Uterus (tissue), 4 donors: ENCODE data around the gene AFDN. TPM values are rescaled to one million over a fixed set of nuclear protein-coding genes. Genes with fewer than 3 reads are reported as not detected.

Experiments used
- DNase-seq, 2 donors: peaks; one replicate each; pipeline ENCODE4 v3.0.0-alpha.2; 2019 to 2020
- H3K27ac ChIP-seq, 2 donors: fragments of 200-600 bp; sonication (generic); 1 replicate in 1 of 2; 2 replicates in 1 of 2; pipeline ENCODE4 v1.5.1; 2016 to 2018
- H3K27me3 ChIP-seq, 2 donors: fragments of 200-600 bp; sonication (generic); one replicate each; pipeline ENCODE4 v1.5.1; 2018 to 2019; ENCODE audit warnings: control low read depth in 1 of 2
- H3K36me3 ChIP-seq, 2 donors: fragments of 200-600 bp; sonication (generic); one replicate each; pipeline ENCODE4 v1.5.1; 2019; ENCODE audit warnings: control low read depth in 1 of 2
- H3K4me1 ChIP-seq, 2 donors: fragments of 200-600 bp; sonication (generic); one replicate each; pipeline ENCODE4 v1.5.1; 2018 to 2019; ENCODE audit warnings: control low read depth in 1 of 2
- H3K4me3 ChIP-seq, 2 donors: fragments of 200-600 bp; sonication (generic); 1 replicate in 1 of 2; 2 replicates in 1 of 2; pipeline ENCODE4 v1.5.1; 2018 to 2019; ENCODE audit warnings: mild to moderate bottlenecking in 1 of 2
- H3K9me3 ChIP-seq, 2 donors: fragments of 200-600 bp; sonication (generic); one replicate each; pipeline ENCODE4 v1.5.1; 2019; ENCODE audit warnings: control low read depth in 1 of 2
- POLR2A ChIP-seq, 2 donors: fragments of 450-650 bp; IDR thresholded peaks; one replicate each; pipeline ENCODE4 v1.6.1; 2016; ENCODE audit warnings: antibody characterized with exemption in 2 of 2, mild to moderate bottlenecking in 1 of 2, moderate library complexity in 1 of 2
- intact Hi-C: fragments of 100-400 bp; cut with DNase I; formaldehyde crosslinking; loops from one replicate; pipeline ENCODE4 v1.15.1; 2023; ENCODE audit warnings: low total_unique reads
- total RNA-seq, 4 donors: library from RNA; depleted of rRNA in 3 of 4; stranded (reverse); fragments of >200 nt in 3 of 4; gene quantifications; one replicate each; pipeline versions ENCODE4 v1.1.0 to v1.2.4, GENCODE V29; 2014 to 2023
- TF ChIP-seq, protein P1 (sequence below), 4 experiments: fragments of 200-600 bp in 2 of 4; fragments of 450-650 bp in 2 of 4; sonication (generic) in 2 of 4; IDR thresholded peaks; one replicate each; pipeline ENCODE4 v1.5.1; 2016 to 2019; ENCODE audit warnings: antibody characterized with exemption in 4 of 4, mild to moderate bottlenecking in 2 of 4, moderate library complexity in 1 of 4
- donor health status: DM: yes; HTN: yes; CAD: no.

AFDN gene
- total RNA-seq, 4 donors from 2014 or later = 64.6 to 210 (median 120) TPM

DNA sequence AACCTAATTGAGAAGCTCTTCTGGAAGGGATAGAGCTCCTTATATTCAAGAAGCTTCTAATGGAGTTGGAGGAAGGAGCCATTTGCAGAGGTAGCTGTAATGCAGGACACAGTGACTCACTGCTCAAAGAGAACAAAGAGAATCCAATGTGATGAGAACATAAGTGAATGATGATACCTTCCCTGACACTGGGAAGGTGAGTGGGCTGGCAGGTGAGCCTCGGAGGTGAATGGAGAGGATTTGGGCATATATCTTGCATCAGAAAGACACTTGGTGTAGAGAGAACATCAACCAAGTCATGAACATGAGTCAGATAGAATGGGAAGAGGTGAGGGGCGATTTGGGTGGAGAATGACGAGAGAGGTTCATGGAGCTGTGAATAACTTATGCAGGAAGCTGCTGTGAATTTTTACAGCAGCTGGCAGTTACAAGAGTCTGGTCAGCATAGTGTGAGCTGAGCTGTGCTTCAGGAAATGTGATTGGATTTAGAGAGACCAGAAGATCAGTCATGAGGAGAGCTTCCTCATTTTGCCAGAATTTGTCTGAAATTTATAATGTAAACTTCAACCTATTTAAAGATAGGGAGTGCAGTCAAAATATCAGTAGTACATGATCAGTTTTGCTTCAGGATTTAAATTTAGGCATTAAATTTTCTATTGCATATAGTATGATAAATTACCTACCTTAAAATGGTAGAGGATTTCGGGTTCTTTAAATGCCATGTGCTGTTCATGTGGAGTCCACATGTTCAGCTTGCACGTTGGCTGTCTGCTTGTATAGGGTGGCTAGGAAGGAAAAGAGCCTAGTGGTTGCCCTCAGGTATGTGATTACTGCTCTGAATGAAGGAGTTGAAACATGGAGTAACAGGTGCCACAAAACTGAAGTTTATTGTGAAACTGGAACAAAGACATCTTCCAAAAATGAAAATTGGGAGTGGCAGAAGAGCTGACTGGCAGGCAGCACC, 111.5 kb downstream of the AFDN start:
- TF ChIP-seq POLR2A (IDR thresholded peaks at IDR 0.05) = no peak
- TF ChIP-seq, protein P1, sequence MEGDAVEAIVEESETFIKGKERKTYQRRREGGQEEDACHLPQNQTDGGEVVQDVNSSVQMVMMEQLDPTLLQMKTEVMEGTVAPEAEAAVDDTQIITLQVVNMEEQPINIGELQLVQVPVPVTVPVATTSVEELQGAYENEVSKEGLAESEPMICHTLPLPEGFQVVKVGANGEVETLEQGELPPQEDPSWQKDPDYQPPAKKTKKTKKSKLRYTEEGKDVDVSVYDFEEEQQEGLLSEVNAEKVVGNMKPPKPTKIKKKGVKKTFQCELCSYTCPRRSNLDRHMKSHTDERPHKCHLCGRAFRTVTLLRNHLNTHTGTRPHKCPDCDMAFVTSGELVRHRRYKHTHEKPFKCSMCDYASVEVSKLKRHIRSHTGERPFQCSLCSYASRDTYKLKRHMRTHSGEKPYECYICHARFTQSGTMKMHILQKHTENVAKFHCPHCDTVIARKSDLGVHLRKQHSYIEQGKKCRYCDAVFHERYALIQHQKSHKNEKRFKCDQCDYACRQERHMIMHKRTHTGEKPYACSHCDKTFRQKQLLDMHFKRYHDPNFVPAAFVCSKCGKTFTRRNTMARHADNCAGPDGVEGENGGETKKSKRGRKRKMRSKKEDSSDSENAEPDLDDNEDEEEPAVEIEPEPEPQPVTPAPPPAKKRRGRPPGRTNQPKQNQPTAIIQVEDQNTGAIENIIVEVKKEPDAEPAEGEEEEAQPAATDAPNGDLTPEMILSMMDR (IDR thresholded peaks at IDR 0.05) = no peak
- Histone ChIP-seq H3K9me3 (no peaks in the 10 kb centered on the region), H3K27ac (no peak overlapping the region)

DNA sequence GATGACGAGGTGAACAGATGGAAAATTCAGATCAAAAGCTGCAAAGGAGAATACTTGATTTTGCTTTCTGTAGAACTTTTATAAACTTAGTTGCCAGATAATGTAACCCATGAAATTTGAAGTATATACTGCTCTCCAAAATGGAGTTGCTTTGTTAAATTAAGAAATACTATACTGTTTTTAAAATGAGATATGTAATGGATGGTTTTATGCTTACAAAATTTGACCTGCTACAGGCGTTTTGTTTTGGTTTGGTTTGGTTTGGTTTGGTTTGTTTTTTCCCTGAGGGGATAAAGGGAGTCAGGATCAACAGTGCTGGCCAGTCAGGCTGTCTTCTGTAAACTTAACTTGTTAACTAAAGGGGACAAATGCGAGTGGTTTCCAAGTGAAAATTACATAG, 115.1 kb downstream of the AFDN start:
- DNase-seq = no peak
- Histone ChIP-seq H3K4me3 (no peak overlapping the region), H3K36me3 (no peaks in the 10 kb centered on the region), H3K27ac (no peak overlapping the region), H3K9me3 (no peaks in the 10 kb centered on the region), H3K27me3 (no peaks in the 10 kb centered on the region), H3K4me1 (no peaks in the 10 kb centered on the region)
- TF ChIP-seq, protein P1 (IDR thresholded peaks at IDR 0.05) = no peak
- no peak for TF ChIP-seq POLR2A (IDR thresholded peaks at IDR 0.05)
- intact Hi-C loops = no loop called here

More for the DNA sequence above, 111.5 kb downstream of the AFDN start:
- DNase-seq = no peak
- no peaks in the 10 kb centered on the region for H3K36me3 ChIP-seq
- intact Hi-C loops = no loop called here
- no peaks in the 10 kb centered on the region for H3K4me1 ChIP-seq
- no peaks in the 10 kb centered on the region for H3K27me3 ChIP-seq
- no peak overlapping the region for H3K4me3 ChIP-seq

DNA sequence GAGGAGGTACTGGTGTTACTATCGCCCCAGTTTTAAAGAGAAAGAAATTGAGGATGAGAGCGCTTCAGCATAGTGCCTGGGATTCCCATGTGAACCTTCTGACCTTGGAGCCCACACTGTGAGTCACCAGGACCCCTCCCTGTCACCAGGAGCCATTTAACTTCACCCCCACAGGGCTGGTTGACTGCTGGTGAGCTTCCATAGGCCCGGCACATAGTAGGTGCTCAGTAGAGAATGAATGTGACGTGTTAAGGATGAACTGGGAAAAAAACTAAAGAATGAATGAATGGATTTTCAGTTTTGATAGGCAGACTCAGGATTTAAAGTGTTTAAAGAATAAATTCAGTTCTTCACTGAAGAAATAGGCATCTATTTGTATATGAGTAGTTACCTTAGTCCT, 117.4 kb downstream of the AFDN start:
- Histone ChIP-seq H3K27ac (no peak overlapping the region), H3K9me3 (no peaks in the 10 kb centered on the region), H3K27me3 (no peaks in the 10 kb centered on the region), H3K4me1 (no peaks in the 10 kb centered on the region), H3K4me3 (no peak overlapping the region), H3K36me3 (no peaks in the 10 kb centered on the region)
- no peak for TF ChIP-seq POLR2A (IDR thresholded peaks at IDR 0.05)
- TF ChIP-seq, protein P1 (IDR thresholded peaks at IDR 0.05) = no peak
- intact Hi-C loops = no loop called here
- DNase-seq = no peak

DNA sequence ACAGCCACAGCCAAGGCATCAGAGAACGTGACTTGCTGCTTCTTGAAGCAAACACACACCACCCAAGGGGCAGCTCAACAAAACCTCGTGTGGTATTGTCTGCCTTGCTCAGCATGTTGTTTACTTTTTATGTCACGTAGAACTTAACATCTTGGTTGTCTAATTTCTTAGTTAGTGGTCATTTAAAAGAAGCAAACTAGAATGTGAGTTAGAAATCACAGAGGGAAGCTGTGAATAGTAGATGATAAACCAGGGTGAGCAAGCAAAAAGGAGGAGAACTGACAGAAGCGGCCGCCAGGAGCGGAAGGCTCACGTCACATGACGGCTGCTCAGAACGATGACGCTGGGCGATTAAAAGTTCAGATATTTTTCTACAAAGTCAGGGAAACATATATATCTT, 119.3 kb downstream of the AFDN start:
- no peak for DNase-seq

GRCh38 chr6:167946604-167947003, 119.9 kb downstream of the AFDN start:
- Histone ChIP-seq H3K4me1 (no peaks in the 10 kb centered on the region), H3K36me3 (no peaks in the 10 kb centered on the region), H3K4me3 (no peak overlapping the region), H3K27me3 (no peaks in the 10 kb centered on the region), H3K27ac (no peak overlapping the region), H3K9me3 (no peaks in the 10 kb centered on the region)
- intact Hi-C loops = no loop called here
- TF ChIP-seq POLR2A (IDR thresholded peaks at IDR 0.05) = no peak
- TF ChIP-seq, protein P1 (IDR thresholded peaks at IDR 0.05) = no peak
- DNase-seq = no peak

More for the DNA sequence above, 119.3 kb downstream of the AFDN start:
- Histone ChIP-seq H3K36me3 (no peaks in the 10 kb centered on the region), H3K4me1 (no peaks in the 10 kb centered on the region), H3K27me3 (no peaks in the 10 kb centered on the region), H3K4me3 (no peak overlapping the region), H3K27ac (no peak overlapping the region), H3K9me3 (no peaks in the 10 kb centered on the region)
- TF ChIP-seq, protein P1 (IDR thresholded peaks at IDR 0.05) = no peak
- no peak for TF ChIP-seq POLR2A (IDR thresholded peaks at IDR 0.05)
- intact Hi-C loops = no loop called here
